ENCODE measurements around the gene PTPA. TPM values are rescaled to one million over a fixed set of nuclear protein-coding genes. Genes with fewer than 3 reads are reported as not detected.

PTPA gene
- total and polyA plus RNA-seq, 9 of the 15 experiments (the other 6 are each of a cell fraction or from before 2014, with no cell fraction given) = 1.7 to 121 (median 72.6) TPM

DNA sequence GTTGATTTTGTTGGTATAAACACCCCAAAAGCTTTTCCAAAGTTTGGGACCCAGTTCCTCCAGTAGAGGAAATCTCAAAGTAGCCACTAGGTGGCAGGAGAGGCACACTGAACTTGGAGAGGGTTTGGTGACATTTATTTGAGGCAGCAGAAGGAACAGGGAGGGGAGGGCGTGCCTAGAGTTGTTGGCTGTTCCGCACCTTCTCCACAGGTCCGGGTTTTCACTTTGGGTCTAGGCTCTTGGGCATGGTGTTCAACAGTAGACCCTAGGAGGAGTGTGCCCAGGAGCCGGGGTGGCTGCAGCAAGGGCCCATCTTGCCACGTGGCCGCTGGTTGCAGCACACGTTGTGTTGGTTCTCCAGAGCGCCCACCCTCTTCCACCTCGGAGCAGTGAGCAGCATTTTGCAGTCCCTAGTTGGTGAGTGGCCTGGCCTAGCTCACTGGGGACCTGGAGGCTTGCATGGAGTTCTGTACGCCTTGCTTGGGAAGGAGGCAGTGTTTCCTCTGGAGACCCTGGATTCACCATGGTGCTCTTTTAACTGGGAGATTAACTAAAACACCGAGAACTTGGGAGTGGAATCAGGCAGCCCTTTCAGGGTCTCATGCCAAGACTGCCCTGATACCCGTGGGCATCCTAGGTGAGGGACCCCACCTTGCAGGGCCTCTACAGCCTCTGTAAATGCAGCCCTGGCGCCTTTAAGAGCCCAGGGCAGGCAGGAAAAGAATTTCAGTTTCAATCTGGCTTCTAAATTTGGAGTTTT lies 28.2 kb downstream of the PTPA start (continued):
- TF ChIP-seq, protein P1, sequence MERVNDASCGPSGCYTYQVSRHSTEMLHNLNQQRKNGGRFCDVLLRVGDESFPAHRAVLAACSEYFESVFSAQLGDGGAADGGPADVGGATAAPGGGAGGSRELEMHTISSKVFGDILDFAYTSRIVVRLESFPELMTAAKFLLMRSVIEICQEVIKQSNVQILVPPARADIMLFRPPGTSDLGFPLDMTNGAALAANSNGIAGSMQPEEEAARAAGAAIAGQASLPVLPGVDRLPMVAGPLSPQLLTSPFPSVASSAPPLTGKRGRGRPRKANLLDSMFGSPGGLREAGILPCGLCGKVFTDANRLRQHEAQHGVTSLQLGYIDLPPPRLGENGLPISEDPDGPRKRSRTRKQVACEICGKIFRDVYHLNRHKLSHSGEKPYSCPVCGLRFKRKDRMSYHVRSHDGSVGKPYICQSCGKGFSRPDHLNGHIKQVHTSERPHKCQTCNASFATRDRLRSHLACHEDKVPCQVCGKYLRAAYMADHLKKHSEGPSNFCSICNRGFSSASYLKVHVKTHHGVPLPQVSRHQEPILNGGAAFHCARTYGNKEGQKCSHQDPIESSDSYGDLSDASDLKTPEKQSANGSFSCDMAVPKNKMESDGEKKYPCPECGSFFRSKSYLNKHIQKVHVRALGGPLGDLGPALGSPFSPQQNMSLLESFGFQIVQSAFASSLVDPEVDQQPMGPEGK (CRISPR knock-in tag; IDR thresholded peaks at IDR 0.05; ENCODE audit: borderline replicate concordance) = 0 out of 2 replicates have a peak, but pooled peaks have one; percentile 44
- TF ChIP-seq ZNF707 (CRISPR knock-in tag; conservative IDR thresholded peaks at IDR 0.05) = no peak
- no peak for TF ChIP-seq SMAD2 (IDR thresholded peaks at IDR 0.05; ENCODE audit: low read depth, low read length)
- no peak for TF ChIP-seq ZNF699 (CRISPR knock-in tag; IDR thresholded peaks at IDR 0.05; ENCODE audit: insufficient replicate concordance)
- TF ChIP-seq PTRF (tag; IDR thresholded peaks at IDR 0.05) = no peak
- TF ChIP-seq, protein P2, sequence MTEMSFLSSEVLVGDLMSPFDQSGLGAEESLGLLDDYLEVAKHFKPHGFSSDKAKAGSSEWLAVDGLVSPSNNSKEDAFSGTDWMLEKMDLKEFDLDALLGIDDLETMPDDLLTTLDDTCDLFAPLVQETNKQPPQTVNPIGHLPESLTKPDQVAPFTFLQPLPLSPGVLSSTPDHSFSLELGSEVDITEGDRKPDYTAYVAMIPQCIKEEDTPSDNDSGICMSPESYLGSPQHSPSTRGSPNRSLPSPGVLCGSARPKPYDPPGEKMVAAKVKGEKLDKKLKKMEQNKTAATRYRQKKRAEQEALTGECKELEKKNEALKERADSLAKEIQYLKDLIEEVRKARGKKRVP (CRISPR knock-in tag; IDR thresholded peaks at IDR 0.05) = no peak
- no peak for TF ChIP-seq CBX2 (IDR thresholded peaks at IDR 0.05; ENCODE audit: insufficient read depth, low read length, poor library complexity, severe bottlenecking)
- TF ChIP-seq, protein P3, sequence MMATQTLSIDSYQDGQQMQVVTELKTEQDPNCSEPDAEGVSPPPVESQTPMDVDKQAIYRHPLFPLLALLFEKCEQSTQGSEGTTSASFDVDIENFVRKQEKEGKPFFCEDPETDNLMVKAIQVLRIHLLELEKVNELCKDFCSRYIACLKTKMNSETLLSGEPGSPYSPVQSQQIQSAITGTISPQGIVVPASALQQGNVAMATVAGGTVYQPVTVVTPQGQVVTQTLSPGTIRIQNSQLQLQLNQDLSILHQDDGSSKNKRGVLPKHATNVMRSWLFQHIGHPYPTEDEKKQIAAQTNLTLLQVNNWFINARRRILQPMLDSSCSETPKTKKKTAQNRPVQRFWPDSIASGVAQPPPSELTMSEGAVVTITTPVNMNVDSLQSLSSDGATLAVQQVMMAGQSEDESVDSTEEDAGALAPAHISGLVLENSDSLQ (IDR thresholded peaks at IDR 0.05) = 0 out of 2 replicates have a peak, but pooled peaks have one; percentile 29
- no peak for TF ChIP-seq NCOA4 (IDR thresholded peaks at IDR 0.05; ENCODE audit: partially characterized antibody)
- TF ChIP-seq HDAC8 (tag; IDR thresholded peaks at IDR 0.05) = no peak
- no peak for TF ChIP-seq MTA1 (IDR thresholded peaks at IDR 0.05; ENCODE audit: borderline replicate concordance)
- TF ChIP-seq HNRNPH1 (optimal IDR thresholded peaks at IDR 0.05; ENCODE audit: low read depth, low read length) = no peak
- TF ChIP-seq RBBP5 (IDR thresholded peaks at IDR 0.05; ENCODE audit: borderline replicate concordance, insufficient read depth, low read length, poor library complexity, severe bottlenecking) = no peak
- no peak for TF ChIP-seq EWSR1 (IDR thresholded peaks at IDR 0.05; ENCODE audit: borderline replicate concordance, low read depth, partially characterized antibody)
- no peak for TF ChIP-seq SREBF1 (IDR thresholded peaks at IDR 0.05; ENCODE audit: borderline replicate concordance, low read depth, low read length)
- TF ChIP-seq POLR2AphosphoS5 (IDR thresholded peaks at IDR 0.05; ENCODE audit: control insufficient read depth, insufficient read depth, low read depth, low read length) = no peak
- TF ChIP-seq VEZF1 (CRISPR knock-in tag; IDR thresholded peaks at IDR 0.05) = peak; percentile 6; the same call in 1 of the 2 replicates
- TF ChIP-seq ZNF146 (CRISPR knock-in tag; IDR thresholded peaks at IDR 0.05; ENCODE audit: unreplicated experiment) = no peak
- TF ChIP-seq, protein P4, sequence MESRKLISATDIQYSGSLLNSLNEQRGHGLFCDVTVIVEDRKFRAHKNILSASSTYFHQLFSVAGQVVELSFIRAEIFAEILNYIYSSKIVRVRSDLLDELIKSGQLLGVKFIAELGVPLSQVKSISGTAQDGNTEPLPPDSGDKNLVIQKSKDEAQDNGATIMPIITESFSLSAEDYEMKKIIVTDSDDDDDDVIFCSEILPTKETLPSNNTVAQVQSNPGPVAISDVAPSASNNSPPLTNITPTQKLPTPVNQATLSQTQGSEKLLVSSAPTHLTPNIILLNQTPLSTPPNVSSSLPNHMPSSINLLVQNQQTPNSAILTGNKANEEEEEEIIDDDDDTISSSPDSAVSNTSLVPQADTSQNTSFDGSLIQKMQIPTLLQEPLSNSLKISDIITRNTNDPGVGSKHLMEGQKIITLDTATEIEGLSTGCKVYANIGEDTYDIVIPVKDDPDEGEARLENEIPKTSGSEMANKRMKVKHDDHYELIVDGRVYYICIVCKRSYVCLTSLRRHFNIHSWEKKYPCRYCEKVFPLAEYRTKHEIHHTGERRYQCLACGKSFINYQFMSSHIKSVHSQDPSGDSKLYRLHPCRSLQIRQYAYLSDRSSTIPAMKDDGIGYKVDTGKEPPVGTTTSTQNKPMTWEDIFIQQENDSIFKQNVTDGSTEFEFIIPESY (CRISPR knock-in tag; IDR thresholded peaks at IDR 0.05) = no peak
